ENCODE measurements around the gene ZNF598.

Gene ZNF598

GRCh38 chr16:1950047-1950446, 59.6 kb downstream of the ZNF598 start:
- no peak for DNase-seq

GRCh38 chr16:1949507-1949906, 60.1 kb downstream of the ZNF598 start:
- no peak for DNase-seq
